GM19025 (cell line): ENCODE data around the gene TRAPPC6A.

Experiments used
- ATAC-seq: cut with Tn5 transposase; IDR thresholded peaks from one replicate; pipeline ENCODE4 v1.9.1; 2021; ENCODE audit warnings: mild to moderate bottlenecking, low read depth, moderate library complexity; ENCODE audit not compliant: unreplicated experiment

TRAPPC6A gene, protein sequence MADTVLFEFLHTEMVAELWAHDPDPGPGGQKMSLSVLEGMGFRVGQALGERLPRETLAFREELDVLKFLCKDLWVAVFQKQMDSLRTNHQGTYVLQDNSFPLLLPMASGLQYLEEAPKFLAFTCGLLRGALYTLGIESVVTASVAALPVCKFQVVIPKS

GRCh38 chr19:45177817-45178261, at the start of gene TRAPPC6A:
Gene TRAPPC6A (minus strand): TSS chr19:45178237. CDS start chr19:45178218, 19 bp downstream.
- ATAC-seq: peak; percentile 6

GRCh38 chr19:45224645-45225044, 46.6 kb upstream of the TRAPPC6A start:
- ATAC-seq: no peak

DNA sequence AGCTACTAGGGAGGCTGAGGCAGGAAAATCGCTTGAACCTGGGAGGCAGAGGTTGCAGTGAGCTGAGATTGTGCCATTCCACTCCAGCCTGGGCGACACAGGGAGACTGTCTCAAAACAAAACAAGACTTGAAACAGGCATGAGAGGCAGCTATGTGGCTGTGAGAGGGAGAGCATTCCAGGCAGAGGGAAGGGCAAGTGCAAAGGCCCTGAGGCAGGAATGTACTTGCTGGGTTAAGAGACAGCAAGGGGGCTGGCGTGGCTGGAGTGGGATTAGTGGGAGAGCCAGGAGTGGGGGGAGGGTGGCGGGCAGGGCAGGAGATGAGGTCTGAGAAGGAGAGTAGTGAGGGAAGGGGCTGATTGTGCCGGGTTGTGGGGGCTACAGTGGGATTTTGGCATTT, 45.8 kb upstream of the TRAPPC6A start:
- no peak for ATAC-seq

GRCh38 chr19:45222724-45223123, 44.7 kb upstream of the TRAPPC6A start:
- no peak for ATAC-seq

GRCh38 chr19:45218911-45219743, 41.1 kb upstream of the TRAPPC6A start:
- no peak for ATAC-seq

DNA sequence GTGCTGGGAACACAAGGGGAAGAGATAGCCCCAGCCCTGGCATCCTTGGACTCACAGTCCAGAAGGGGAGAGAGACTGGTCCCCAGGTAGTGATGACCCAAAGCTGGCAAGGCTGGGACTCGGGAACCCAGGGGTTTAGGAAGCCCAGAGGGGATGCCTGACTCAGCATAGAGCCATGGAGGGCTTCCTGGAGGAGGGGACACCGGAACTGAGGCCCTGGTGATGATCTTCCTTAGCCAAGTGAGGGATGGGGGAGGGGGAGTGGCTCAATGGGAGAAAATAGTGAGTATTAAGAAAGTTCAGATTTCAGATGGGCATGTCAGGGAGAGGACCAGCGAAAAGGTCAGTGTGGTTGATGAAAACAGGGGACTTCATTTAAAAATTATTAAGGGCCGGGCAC, 40.4 kb upstream of the TRAPPC6A start:
- ATAC-seq: no peak

- no peak for ATAC-seq
Measured at GRCh38 chr19:45217957-45218334, 39.9 kb upstream of the TRAPPC6A start.

GRCh38 chr19:45217193-45217956, 39.3 kb upstream of the TRAPPC6A start:
- ATAC-seq: no peak

DNA sequence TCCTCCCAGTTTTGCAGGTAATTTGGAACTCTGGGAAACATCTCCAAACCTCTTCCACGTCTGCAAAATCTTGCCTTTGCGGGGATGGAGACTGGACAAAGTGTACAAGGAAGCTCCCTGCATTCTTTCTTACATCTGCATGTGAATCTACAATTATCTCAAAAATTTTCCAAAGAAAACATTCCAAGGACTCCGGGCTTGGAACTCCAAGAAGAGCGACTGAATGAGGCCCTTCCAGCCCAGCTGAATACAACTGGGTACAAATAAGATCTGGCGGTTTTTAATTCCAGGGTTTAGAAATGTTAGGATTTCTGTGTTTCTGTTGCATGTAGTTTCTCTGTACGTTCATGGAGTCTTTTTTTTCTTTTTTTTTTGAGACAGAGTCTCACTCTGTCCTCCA, 38.6 kb upstream of the TRAPPC6A start:
- ATAC-seq: no peak

DNA sequence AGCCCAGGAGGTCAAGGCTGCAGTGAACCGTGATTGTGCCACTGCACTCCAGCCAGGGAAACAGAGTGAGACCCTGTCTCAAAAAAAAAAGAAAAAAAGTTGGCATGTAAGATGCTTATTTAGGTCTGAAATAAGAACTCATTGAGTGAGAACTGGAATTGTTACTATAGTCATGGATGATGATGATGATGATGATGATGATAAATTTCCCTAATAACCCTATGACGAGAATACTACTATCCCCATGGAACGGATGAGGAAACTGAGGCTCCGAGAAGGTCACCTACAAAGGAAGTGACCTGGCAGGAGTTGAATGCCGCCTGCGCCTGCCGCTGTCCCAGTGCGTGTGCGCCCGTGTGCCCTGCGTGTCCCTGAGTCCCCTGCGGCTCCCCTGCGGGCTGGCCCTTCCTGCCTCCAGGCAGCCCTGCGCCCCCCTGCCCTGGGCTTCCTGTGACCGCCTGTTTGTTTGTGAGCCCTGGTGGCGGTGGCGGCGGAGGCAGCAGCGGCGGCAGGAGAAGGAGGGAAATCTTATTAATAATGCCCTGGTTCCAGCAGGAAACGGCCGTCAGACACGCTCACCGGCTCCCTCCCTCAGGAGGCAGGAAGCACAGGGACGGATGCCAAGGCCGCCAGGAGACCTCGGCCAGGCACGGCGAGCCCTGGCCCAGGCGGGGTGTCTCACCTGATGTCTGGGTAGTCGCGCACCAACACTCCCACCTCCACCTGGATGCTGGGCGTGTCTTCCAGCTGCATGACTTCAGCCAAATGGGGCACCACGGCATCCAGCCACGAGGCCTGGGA, 37.6 kb upstream of the TRAPPC6A start:
- no peak for ATAC-seq

DNA sequence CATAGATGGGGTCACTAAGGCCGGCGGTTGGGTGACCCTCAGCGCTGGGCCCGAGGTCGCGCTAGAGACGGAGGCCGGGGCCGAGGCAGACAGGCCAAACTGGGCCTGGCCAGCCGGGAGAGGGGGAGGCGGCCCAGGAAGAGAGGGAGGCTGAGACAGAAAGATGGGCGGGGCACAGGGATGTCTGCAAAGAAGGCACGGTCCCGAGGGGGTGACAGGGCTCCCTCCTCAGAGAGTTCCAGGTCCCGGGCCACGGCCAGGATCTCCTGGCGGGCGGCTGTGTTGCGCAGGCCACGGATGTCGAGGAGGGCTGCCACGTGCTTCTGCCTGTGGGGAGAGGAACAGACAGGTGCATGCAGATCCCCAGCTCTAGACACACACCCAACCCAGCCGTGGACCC, 35.0 kb upstream of the TRAPPC6A start:
- no peak for ATAC-seq

DNA sequence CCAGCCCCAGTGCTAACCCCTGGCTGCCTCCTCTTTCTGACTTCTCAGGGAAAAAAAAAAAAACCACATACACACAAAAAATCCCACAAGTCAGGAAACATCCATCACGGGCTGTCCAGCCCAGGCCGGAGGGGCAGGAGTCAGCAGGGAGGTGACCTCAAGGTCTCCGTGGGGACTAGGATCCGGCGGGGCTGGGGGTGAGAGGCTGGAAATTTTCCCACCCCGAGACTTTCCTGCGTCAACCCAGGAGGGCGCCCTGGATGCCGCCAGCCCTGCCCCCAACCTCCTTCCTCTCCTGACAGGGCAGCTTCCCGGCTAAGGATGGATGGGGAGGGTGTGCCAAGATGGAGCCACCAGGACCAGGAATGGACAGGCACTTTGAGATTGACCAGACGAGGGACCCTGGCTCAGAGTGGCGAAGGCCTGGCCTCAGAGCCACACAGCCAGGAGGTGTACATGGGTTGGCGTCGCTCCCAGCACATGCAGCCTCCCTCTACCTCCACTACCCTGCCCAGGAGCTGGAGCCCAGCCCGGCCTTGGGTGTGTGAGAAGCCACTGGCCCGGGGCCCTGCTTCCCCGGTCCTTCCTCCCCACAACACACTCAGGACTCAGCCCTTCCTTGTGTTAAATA, 33.8 kb upstream of the TRAPPC6A start:
- no peak for ATAC-seq

DNA sequence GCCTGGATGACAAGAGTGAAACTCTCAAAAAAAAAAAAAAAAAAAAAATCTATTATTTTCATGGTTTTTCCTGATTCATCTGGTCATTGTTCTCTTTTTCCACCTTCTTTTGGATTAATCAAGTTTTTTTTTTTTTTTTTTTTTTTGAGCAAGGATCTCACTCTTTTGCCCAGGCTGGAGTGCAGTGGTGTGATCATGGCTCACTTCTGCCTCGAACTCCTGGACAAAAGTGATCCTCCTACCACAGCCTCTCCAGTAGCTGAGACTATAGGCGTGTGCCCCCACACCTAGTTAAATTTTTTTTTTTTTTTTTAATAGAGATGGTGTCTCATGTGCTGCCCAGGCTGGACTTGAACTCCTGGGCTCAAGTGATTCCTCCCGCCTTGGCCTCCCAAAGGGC, 28.3 kb upstream of the TRAPPC6A start:
- ATAC-seq: no peak

GRCh38 chr19:45205810-45206209, 27.8 kb upstream of the TRAPPC6A start:
- ATAC-seq: no peak

DNA sequence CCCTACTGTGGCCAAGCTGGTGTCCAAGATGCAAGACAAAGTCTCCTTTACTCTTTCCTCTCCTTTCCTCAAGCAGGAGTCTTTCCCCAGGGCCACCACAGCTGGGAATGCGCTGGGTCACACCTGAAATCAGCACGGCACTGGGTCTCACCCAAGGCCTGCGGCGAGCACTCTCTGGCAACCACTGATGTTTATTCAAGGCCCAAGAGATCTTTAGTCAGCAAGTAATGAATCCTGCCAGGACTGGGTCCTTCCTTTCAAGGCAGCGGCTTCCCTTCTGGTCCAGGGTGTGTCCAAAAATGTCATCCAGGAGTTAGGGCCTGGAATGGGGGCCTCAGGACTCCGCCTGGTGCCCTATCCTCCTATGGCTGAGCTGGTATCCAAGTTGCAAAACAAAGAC, 24.6 kb upstream of the TRAPPC6A start:
- no peak for ATAC-seq

GRCh38 chr19:45200568-45200967, 22.5 kb upstream of the TRAPPC6A start:
- no peak for ATAC-seq

GRCh38 chr19:45195764-45196163, 17.7 kb upstream of the TRAPPC6A start:
- no peak for ATAC-seq

GRCh38 chr19:45191375-45191774, 13.3 kb upstream of the TRAPPC6A start:
- no peak for ATAC-seq

DNA sequence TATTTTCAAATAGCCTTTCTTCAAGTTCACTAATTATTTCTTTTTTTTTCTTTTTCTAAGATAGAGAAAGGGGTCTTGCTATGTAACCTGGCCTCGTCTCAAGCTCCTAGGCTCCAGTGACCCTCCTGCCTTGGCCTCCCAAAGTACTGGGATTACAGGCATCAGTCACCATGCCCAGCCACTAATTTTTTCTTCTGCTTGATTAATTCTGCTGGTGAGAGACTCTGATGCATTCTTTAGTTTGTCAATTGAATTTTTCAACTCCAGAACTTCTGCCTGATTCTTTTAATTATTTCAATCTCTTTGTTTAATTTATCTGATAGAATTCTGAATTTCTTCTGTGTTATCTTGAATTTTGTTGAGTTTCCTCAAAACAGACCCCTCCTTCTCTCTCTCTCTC, 11.9 kb upstream of the TRAPPC6A start:
- ATAC-seq: no peak

GRCh38 chr19:45187421-45188100, 9.5 kb upstream of the TRAPPC6A start:
- ATAC-seq: no peak
